OCI-LY3 (cell line): ENCODE data around the gene SKOR1.

Experiments
- CTCF ChIP-seq: fragments of 200-600, 300-600 bp; sonication (generic); IDR thresholded peaks from 2 replicates; pipeline ENCODE4 v1.5.1; 2014; ENCODE audit warnings: antibody characterized with exemption, low read length, low read depth
- EZH2phosphoT487 ChIP-seq: fragments of 200-600 bp; shearing (Covaris generic); IDR thresholded peaks from 2 replicates; pipeline ENCODE4 v1.6.1; 2018; ENCODE audit warnings: antibody characterized with exemption, mixed run types, low read depth

- TF ChIP-seq CTCF: no peak
- TF ChIP-seq EZH2phosphoT487: no peak
These were observed 30.5 kb downstream of the SKOR1 start for GRCh38 chr15:67855842-67856241.
